Fibroblast of villous mesenchyme (primary cell): ENCODE results near the gene ACSBG1. TPM values are rescaled to one million over a fixed set of nuclear protein-coding genes. Genes with fewer than 3 reads are reported as not detected.

Experiments used
- DNase-seq: peaks from one replicate; pipeline ENCODE4 v3.0.0-alpha.2; 2010; ENCODE audit warnings: low read depth
- H3K4me3 ChIP-seq: 2 replicates; pipeline ENCODE4 v1.5.1; 2011; ENCODE audit warnings: low read depth, mild to moderate bottlenecking, low read length
- CTCF ChIP-seq: IDR thresholded peaks from 2 replicates; pipeline ENCODE4 v1.5.1; 2012; ENCODE audit warnings: low read depth, mild to moderate bottlenecking, low read length; ENCODE audit not compliant: insufficient read depth
- total RNA-seq: library from RNA; depleted of rRNA; stranded (reverse); fragments of >200 nt; gene quantifications from 2 replicates; pipeline ENCODE4 v1.2.3, GENCODE V29; 2012

ACSBG1 gene
- total RNA-seq, 1 donor = under 0.01 TPM

GRCh38 chr15:78170848-78171773 lies 63.3 kb downstream of the ACSBG1 start:
- no peak for TF ChIP-seq CTCF
- H3K4me3 ChIP-seq = no peak overlapping the region
- DNase-seq = no peak

GRCh38 chr15:78168608-78169007 lies 65.8 kb downstream of the ACSBG1 start:
- no peak for TF ChIP-seq CTCF
- DNase-seq = no peak
- H3K4me3 ChIP-seq = no peak overlapping the region

GRCh38 chr15:78167227-78167888 lies 67.0 kb downstream of the ACSBG1 start:
- DNase-seq = no peak
- H3K4me3 ChIP-seq = no peak overlapping the region
- TF ChIP-seq CTCF = no peak

GRCh38 chr15:78164010-78164409 lies 70.4 kb downstream of the ACSBG1 start:
- no peak for DNase-seq
- TF ChIP-seq CTCF = no peak

GRCh38 chr15:78162038-78162437 lies 72.3 kb downstream of the ACSBG1 start:
- no peak for TF ChIP-seq CTCF
- H3K4me3 ChIP-seq = no peak overlapping the region
- no peak for DNase-seq

More at GRCh38 chr15:78164010-78164409, 70.4 kb downstream of the ACSBG1 start:
- H3K4me3 ChIP-seq = no peak overlapping the region

- no peak for TF ChIP-seq CTCF
- H3K4me3 ChIP-seq = no peak overlapping the region
- no peak for DNase-seq
Observed at GRCh38 chr15:78159395-78159794, 75.0 kb downstream of the ACSBG1 start.
